ENCODE results near the gene MROH7. TPM values are rescaled to one million over a fixed set of nuclear protein-coding genes. Genes with fewer than 3 reads are reported as not detected.

MROH7 gene
- total and polyA plus RNA-seq, 4 donors: 0.07 to 2.8 (median 0.58) TPM

- DNase-seq (ENCODE audit: low spot score): no peak
- Histone ChIP-seq H3K4me3 (ENCODE audit: low read depth in 1 of 3, low read length in 3 of 3) (no peak overlapping the region), H3K27me3 (ENCODE audit: control insufficient read depth in 4 of 4, insufficient read depth in 4 of 4, low read length in 3 of 4) (no peaks in the 10 kb centered on the region), H3K36me3 (ENCODE audit: control insufficient read depth in 4 of 4, insufficient read depth in 3 of 4, low read depth in 1 of 4, low read length in 3 of 4) (peaks cover 10 to 56% (median 41%) of the 10 kb centered on the region in 4 donors), H3K9ac (ENCODE audit: low read depth in 1 of 2, low read length in 2 of 2) (no peak overlapping the region), H3K4me1 (ENCODE audit: control insufficient read depth in 4 of 4, insufficient read depth in 4 of 4, low read length in 3 of 4) (no peaks in the 10 kb centered on the region), H3K9me3 (ENCODE audit: control insufficient read depth in 4 of 4, low read length in 3 of 4) (no peaks in the 10 kb centered on the region), H3K27ac (ENCODE audit: low read depth in 1 of 2, low read length in 2 of 2) (no peak overlapping the region)
- 96% methylated on average over 4 of the region's 4 CpGs for WGBS
- TF ChIP-seq REST (IDR thresholded peaks at IDR 0.05) (no peak), HNF4G (IDR thresholded peaks at IDR 0.05) (no peak), RAD21 (IDR thresholded peaks at IDR 0.05) (no peak), JUND (IDR thresholded peaks at IDR 0.05) (no peak), NR2F2 (IDR thresholded peaks at IDR 0.05) (no peak), GABPA (IDR thresholded peaks at IDR 0.05 in 1 of 2, conservative IDR thresholded peaks at IDR 0.05 in 1 of 2) (no peak), MAX (IDR thresholded peaks at IDR 0.05) (no peak)
- TF ChIP-seq, protein P1, sequence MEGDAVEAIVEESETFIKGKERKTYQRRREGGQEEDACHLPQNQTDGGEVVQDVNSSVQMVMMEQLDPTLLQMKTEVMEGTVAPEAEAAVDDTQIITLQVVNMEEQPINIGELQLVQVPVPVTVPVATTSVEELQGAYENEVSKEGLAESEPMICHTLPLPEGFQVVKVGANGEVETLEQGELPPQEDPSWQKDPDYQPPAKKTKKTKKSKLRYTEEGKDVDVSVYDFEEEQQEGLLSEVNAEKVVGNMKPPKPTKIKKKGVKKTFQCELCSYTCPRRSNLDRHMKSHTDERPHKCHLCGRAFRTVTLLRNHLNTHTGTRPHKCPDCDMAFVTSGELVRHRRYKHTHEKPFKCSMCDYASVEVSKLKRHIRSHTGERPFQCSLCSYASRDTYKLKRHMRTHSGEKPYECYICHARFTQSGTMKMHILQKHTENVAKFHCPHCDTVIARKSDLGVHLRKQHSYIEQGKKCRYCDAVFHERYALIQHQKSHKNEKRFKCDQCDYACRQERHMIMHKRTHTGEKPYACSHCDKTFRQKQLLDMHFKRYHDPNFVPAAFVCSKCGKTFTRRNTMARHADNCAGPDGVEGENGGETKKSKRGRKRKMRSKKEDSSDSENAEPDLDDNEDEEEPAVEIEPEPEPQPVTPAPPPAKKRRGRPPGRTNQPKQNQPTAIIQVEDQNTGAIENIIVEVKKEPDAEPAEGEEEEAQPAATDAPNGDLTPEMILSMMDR (IDR thresholded peaks at IDR 0.05; ENCODE audit: low read depth, low read length, missing input control): no peak
These were observed 99.9 kb downstream of the MROH7 start for GRCh38 chr1:54741531-54741930.

DNA sequence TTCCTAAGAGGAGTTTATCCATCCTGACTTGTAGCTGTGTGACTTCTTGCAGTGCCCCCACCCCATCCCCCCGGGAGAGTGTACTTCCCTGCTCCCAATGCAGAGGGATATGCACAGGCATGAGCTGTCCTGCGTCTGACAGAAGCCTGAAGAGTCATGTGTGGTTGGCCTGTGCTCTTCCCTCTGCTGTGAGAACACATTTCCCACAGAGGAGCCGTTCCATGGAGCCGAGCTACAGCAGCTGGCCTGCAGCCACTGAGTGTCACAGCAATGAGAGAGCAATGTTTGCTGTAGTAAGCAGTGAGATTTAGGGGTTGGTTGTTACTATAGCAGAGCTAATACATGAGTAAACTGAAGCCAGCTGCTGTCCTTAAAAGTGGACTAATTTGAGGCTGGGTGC is 100.7 kb downstream of the MROH7 start:
- Histone ChIP-seq H3K36me3 (ENCODE audit: control insufficient read depth in 4 of 4, insufficient read depth in 3 of 4, low read depth in 1 of 4, low read length in 3 of 4) (peaks cover 10 to 49% (median 35%) of the 10 kb centered on the region in 4 donors), H3K4me3 (ENCODE audit: low read depth in 1 of 3, low read length in 3 of 3) (no peak overlapping the region), H3K9ac (ENCODE audit: low read depth in 1 of 2, low read length in 2 of 2) (no peak overlapping the region), H3K4me1 (ENCODE audit: control insufficient read depth in 4 of 4, insufficient read depth in 4 of 4, low read length in 3 of 4) (no peaks in the 10 kb centered on the region), H3K9me3 (ENCODE audit: control insufficient read depth in 4 of 4, low read length in 3 of 4) (no peaks in the 10 kb centered on the region), H3K27ac (ENCODE audit: low read depth in 1 of 2, low read length in 2 of 2) (no peak overlapping the region), H3K27me3 (ENCODE audit: control insufficient read depth in 4 of 4, insufficient read depth in 4 of 4, low read length in 3 of 4) (no peaks in the 10 kb centered on the region)
- no peak for TF ChIP-seq RXRA (IDR thresholded peaks at IDR 0.05)
- TF ChIP-seq JUND (IDR thresholded peaks at IDR 0.05): no peak
- no peak for TF ChIP-seq MAX (IDR thresholded peaks at IDR 0.05)
- TF ChIP-seq FOXA1 (IDR thresholded peaks at IDR 0.05): no peak
- TF ChIP-seq TAF1 (conservative IDR thresholded peaks at IDR 0.05): no peak
- no peak for TF ChIP-seq FOXA2 (IDR thresholded peaks at IDR 0.05)
- no peak for TF ChIP-seq HNF4G (IDR thresholded peaks at IDR 0.05)
- TF ChIP-seq YY1 (IDR thresholded peaks at IDR 0.05): no peak
- TF ChIP-seq ZBTB33 (IDR thresholded peaks at IDR 0.05): no peak
- no peak for TF ChIP-seq HNF4A (conservative IDR thresholded peaks at IDR 0.05)
- no peak for DNase-seq (ENCODE audit: low spot score)
- WGBS: 83% methylated on average over 4 of the region's 4 CpGs

Measured in liver (tissue), 9 donors.